Fibroblast of gingiva (primary cell): ENCODE measurements around the gene DSC1.
"Not testable (repeated sequence)": the region's sequence is repeated elsewhere in the genome, so short reads cannot be mapped to it uniquely, and the experiment has no call there.

Source experiments
- DNase-seq: peaks from one replicate; pipeline ENCODE4 v3.0.0-alpha.2; 2011; ENCODE audit warnings: low read depth

The DSC1 gene

DNA sequence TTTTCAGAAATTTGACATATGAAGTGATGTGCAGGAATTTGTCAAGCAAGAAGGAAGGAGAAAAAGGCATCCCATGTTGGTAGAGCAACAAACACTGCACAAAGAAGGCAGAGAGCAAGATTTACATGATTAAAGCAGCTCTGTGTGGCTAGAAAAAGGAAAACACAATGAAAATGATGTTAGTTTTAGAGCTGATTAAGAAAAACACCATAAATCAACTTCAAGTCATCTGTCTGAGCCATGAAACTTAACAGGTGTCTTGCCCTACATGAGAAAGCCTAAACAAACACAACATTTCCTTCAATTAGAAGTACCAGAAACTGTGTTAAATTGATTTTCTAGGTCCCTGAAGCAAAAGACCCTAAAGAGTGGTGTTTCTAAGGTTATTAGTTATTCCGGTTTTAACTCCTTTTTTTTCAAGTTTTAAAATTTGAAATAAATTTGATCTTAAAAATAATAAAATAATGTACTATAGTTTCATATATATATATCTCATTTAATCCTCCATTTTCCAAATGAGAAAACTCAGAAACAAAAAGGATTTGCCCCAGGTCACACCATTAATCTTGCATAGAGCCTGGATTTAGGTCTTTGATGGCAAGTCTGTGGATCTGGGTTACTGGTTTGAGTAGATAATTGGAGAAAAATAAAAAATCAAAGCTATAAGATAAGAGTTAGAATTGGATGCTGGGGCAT is 8.6 kb upstream of the DSC1 start:
- no peak for DNase-seq

DNA sequence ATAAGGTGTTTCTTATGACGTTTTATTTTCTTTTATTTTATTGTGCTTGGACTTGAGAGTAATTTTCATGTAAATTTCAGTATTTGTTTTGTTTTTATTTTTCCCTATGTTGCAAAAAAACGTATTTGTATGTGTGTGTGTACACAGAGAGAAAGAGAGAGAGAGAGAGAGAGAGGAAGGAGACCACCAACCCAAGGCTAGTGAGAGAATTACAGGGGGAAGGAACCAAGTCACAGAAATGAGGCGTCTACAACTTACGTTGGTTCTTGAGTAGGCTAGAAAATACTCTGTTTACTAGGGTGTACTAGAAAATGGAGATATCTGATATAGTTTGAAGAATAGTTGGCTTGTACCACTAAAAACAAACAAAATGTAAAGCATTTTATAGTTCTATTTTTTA is 7.7 kb upstream of the DSC1 start:
- no peak for DNase-seq

DNA sequence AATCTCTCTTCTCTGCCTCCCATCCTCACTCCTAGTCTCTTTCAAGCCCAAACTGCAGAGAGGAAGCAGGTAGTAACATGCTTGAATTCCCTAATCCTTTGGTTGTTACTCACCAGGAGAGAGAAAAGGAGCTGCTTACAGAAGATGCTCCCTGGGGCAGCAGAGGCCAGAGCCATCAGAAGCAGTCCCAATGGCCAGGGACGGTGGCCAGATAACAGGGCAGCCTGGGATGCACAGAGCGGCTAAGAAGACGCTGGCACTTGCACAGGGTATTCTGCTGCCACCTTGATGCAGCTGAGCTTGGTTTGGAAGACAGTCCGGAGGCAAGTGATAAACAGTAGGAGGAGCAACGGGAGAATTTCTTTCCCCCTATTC is 250 bp downstream of the DSC1 start:
- no peak for DNase-seq

DNA sequence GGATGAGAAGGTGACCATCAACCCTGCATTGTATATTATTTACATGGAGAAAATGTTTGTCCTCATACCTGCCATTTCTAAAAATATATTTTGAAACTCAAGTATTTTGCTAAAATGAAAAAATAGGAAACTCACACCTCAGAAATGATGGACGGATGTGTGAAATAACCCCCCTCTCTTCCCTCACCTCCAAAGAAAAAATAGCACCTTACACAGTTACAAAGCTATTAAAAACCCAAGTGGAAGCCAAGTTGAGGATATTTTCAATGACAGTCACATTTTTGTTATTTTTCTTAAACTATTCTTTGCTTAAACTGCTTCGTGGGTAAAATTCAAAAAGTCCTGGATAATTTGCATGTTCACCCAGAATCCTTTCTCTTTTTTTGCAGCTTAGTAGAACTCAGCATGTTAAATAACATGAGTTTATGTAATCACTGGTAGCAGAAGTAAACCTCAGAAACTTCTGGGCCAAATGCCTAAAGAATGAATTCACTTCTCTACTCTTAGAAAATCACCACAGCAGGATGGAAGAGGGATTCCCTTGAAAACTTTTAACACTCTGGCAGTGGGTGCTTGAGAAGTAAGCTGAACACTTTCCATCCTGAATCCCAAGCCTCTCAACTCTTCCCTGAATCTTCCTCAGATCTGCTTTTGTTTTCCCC is 768 bp downstream of the DSC1 start:
- DNase-seq, result no peak

DNA sequence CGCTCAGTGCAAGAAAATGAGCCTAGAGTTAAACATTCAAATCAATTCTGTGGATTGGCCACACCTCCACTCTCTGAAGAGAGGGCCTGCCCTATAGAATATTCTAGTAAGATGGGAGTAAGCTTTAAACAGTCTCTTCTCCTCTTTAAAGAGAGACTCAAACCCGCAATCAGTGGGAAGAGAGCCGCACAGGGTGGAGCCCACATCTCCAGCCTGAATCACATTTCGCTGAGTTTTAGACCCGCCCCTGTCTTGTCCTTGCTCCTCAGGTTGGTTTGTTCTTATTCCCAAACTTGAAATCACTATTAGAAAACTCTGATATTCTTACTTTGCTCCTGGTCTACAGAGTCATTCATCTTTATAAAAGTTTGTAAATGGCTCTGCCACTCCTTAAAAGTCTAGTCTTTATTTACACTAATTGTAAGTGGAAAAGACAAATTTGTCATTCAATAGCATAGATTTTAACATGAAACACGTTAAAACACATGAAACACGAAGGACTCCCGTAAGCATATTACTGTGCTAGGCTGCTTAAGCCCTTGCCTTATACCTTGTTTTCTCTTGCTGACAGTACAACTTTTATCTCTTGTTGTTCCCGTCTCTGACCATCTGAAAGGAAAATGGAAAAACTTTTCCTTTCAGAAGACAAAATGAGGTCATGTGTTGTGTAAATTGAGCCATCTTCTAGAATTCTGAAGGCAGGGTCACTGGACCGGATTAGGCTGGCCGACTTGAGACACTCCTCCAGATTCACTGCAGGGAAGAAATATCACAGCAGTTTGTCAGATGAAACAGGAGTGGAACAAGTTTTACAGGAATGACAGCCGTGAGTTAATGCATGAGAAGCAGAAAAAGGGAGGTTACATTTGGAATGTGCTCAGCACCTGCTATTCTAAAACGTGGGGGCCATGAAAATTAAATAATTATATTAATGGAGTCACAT is 5.6 kb downstream of the DSC1 start:
- no peak for DNase-seq

DNA sequence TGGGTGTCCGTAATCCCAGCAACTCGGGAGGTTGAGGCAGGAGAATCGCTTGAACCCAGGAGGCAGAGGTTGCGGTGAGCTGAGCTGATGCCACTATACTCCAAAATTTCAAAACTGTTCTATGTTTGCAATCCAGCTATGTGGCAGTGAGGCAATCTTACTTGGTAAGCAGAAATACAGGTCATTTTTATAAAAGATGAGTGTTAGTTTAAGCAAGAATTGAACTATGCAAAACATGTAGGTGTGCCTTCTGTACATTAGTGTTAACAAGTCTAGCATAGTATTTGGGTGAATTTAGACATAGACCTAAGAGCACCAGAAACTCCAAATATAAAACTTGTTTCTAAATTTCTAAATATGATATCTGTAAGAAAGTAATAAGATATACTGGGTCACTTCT is 7.2 kb downstream of the DSC1 start:
- no peak for DNase-seq

DNA sequence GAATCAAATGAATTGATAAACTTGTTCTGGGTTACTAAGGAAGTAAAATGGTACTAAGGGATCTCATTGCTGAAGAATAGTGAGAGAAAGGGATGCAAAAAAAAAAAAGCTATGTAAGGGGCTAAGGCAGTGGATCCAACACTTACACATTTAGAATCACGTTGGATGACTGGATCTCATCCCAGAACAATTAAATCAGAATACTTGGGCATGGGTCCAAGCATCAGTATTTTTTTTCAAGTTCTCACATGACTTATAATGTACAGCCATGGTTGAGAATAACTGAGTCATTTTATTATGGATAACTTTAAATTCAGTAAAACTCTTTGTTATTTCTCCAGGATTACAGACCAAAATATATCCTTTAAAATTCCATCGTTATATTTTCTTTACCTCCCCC is 8.5 kb downstream of the DSC1 start:
- no peak for DNase-seq

DNA sequence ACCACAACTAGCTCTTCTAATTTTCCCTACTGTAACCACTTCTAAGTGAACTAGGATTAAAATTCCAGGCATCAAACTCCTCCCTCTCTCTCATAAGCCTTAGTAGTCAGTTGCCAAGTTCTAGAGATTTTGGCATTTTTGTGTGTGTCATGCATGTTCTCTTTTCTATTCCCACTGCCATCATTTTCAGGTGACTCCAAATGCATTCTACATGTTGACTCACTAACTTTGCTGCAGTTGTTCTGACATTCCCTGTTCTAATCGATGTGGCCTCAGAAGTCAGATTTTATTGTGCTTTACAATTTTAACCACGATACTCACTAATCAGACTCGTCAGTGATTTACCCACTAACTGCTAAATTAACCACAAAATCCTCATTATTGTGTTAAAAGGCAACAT is 13.3 kb downstream of the DSC1 start:
- DNase-seq, result no peak

DNA sequence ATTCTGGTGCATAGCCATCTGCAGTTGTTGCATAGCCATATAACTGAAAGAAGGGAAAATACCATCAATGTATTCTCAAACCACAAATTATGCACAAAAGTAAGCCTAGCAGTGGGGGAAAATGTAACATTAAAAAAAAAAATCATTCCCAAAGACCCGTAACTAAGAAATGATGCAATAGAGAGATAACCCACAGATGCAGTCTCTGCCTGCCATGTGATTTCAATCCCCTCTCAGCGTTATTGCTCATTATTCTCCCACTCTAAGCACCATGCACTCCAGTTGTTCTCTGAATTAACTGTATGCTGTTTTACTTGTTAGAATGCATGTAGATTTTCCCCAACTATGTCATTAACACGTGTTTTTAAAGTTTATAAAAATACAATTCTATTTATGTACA is 14.1 kb downstream of the DSC1 start:
- no peak for DNase-seq

DNA sequence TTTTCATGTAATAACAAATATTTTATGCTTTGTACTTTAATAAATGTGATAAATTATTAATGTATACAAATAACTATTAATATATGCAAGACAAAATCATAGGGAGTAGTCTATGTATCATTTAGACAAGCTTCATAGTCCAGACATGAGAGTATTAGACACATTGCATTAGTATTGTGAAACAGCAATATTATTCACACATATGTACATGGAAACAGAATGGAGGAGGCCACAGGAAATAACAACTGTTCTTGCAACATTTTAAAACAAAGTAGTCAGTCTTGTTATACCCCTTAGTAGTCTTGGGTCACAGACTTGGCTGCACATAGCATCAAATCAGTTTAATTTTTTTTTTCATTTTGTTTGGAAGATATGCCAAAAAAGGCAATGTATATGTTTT is 15.8 kb downstream of the DSC1 start:
- DNase-seq, result no peak

DNA sequence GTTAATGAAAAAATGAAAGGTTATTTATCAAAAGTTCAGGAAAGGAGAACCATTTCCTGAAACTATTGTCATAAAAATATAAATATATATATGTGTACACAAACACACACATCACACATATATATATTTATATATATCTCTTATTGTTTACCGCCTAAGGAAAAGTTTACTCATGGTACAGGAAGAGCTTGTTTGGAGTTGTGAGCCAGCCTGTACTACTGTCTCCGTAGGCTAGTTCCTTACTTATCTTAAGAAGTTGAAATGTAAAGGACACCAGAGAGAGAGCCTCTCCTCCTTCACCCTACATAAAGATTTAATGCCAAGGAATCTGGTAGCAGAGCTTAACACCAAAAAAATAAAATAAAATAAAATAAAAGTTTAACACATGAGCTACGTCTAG is 19.6 kb downstream of the DSC1 start:
- DNase-seq, result no peak

DNA sequence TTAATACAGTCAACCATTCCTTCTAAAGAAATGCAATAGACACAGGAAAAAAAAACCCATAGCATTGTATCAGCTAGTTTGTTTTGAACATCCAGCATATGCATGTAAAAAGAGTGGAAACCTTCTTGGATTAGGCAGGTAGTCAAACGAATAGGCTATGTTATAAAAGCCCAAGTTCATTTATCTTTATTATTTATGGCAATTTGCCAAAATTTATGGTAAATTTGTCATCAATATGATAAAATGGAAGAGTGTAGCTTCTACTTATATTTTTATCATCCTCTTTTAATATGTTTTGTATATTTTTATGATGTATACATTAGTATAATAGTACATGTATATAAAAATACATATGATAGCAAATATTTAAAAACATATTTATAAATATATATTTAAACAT is 23.9 kb downstream of the DSC1 start:
- DNase-seq, result no peak

DNA sequence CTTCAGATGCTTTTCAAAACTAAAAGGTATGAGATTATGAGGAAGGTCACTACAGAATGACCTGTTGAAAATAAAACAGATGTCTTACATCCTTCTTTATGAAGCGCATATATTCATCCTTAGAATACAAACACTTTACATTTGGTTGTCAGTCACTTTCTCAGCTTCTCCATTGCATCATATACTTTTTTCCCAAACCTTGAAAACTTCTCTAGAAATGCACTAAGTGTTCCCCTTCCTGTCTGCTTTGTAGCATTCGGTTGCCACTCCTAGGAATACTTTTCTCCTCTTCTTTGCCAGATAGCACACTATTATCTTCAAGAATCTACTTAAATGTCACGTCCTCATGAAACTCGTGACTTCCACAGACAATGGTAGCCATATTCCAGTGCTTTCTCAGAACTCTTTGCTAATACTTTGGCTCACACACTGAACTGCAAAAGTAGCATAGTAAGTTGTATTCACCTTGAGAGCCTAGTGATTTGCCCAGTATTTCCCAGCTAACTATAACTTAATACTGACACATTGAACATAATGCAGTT is 27.6 kb downstream of the DSC1 start:
- DNase-seq, result no peak

DNA sequence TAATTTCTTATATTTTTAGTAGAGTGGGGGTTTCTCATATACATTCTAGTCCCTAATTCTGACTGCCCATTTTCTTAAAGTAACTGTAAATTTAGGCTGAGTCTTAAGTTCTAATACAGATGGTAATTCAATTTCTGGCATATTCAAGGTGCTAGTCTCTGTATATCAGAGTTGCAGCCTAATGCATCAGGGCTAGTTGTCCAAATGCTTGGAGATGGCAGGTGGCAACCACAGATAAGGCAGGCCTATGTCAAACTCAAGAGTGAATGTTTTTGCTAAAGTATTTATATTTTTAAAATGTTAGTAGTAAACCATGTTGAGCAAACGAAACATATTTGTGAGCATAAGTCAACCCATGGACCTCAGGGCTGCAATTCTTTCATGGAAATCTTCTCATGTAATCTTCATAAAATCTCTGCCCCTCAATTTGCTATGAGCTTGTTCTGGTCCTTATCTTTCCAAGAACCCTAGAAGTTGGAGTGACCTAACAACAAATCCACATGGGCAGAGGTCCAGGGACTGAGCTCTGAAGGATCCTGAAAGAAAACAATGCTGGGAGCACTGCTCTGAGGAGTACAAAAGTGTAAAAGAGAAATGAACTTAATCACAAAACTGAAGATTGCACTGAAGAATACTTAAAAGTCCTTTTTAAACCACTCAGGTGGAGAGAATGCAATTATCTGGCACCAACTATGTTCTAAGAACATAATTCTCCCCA is 33.1 kb downstream of the DSC1 start:
- DNase-seq, result no peak

DNA sequence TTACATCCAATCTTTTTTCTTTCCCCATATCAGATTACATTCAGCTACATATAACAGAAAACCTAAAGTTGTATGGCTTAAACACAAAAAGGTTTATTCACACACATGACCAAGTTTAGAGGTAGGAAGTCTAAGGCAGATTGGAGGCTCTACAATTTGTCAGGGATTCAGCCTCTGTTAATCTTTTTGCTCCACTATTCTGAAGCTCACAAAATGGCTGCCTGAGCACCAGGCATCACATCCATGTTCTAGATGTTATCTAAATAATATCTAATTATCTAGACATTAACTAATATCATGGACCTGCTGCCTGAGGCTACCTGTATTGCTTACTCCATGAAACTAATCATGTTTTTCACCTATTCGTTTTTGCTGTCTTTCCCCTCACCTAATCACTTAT is 36.8 kb downstream of the DSC1 start:
- no peak for DNase-seq

DNA sequence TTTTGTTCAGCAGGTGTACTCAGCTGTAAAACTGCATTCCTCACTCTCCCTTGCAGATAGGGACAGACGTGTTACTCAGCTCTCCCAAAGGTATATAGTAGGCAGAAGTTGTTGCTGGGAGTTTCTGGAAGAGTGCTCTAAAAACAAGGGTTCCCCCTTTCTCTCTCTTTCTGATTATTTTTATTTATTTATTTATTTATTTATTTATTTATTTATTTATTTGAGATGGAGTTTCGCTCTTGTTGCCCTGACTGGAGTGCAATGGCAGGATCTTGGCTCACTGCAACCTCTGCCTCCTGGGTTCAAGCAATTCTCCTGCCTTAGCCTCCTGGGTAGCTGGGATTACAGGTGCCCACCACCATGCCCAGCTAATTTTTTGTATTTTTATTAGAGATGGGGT is 39.5 kb downstream of the DSC1 start:
- not testable (repeated sequence) for DNase-seq

DNA sequence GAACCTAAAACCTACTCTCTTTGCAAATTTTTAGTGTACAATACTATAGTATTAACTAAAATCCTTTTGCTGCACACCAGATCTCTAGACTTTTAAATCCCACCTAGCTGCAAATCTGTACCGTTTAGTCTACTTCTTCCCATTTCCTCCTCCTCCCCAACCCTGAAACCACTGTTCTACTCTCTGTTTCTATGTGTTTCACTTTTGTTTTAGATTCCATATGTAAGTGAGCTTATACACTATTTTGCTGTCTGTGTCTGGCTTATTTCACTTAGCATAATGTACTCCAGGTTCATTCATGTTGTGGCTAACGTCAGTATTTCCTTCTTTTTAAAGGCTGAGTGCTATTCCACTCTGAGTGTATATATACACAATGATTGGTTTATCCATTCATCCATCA is 42.1 kb downstream of the DSC1 start:
- no peak for DNase-seq

DNA sequence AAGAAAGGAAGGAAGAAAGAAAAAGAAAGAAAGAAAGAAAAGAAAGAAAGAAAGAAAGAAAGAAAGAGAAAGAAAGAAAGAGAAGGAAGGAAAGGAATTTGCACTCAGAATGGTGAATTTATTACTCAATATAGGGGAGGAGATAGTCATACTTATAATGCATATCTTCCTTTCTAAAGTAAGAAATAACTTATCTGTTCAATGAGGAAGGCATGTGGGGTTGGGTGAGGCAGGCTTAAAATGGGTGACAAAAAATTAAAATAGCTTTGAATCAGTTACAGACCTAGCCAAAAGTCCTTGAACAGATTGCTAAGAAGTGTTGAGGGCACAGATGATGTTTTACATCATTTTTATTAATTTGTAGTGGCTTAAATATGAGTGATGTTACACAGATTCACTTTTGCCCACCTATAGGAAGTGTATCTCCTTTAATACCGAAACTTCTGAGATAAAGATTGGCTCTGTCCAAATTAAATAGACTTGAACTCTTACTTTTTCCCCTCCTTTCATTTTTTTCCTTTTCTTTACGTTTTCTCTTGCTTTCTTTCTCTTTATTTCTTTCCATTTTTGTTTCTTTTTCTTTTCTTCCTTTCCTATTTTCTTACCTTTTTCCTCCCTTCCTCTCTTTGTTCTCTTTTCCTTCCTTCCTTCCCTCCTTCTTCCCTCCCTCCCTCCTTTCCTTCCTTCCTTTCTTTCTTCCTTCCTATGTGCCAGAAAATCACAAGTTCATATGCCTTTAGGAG is 45.6 kb downstream of the DSC1 start:
- no peak for DNase-seq

DNA sequence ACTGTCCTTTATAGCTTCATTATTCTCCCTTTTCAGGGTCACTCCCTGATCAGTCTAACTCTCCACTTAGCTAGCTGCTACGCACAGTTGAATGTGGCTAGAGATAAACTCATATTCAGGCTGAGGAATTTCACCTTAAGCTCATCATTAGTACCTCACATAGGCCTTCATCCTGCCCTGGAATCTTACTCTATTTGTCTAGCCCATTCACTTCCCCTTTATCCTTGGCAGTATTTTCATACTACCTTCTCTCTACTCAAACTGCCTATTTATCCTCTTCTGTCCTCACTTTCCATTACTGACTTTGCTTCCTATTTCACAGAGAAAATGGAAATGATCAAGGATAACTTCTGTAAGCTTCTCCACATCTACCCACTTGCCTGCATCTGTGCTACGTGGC is 49.9 kb downstream of the DSC1 start:
- no peak for DNase-seq

DNA sequence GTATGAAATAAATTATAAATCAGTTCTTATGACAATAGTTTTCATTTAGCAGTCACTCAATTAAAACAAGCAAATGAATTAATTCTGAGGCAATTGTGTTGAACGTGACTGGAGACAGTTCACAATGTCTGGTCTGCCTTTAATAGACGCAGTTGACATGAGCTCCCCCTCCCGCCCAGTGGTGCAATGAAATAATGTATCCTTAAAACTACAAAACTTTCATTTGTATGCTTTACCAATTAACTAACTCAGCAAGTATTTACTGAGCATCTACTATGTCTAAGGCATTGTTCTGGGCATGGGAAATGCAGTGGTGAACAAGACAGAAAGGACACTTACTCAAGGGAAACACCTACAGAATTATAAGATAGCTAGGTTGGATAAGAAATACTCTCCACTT is 56.9 kb downstream of the DSC1 start:
- no peak for DNase-seq

DNA sequence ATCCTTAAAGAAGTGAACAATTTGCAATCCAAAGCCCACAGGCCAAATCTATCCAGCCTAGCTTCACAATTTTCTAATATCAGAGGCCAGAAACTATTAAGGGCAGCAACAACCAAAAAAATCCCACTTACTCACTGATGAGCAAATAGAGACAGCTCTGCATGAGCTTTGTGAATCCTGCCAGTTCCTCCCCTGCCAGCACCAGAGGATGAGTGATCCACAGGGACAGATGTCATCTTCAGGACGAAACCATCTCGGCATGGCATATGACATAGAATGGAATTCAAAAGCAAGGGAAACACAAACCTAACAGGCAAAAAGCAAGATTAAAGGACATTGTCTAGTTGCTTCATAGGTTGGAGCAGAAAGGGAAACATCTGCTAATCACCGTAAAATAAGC is 58.2 kb downstream of the DSC1 start:
- DNase-seq, result no peak

DNA sequence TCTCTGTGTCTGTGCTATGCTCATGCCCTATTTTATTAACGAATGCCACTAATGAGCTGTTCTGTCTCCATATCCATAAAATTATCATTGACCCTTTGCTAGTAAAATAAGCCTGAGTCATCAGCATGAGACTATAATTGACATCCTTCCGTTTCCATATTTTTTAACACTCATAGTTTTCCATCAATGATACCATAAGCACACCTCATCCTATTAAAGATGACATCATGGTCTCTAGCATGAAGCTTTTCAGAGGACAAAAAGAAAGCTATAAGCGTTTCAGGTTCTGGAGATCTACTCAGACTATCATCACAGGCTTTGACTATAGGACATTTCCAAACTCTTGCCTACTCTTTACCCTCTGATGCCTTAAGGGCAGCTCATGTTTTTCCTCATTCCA is 59.2 kb downstream of the DSC1 start:
- no peak for DNase-seq
